ENCODE results near the gene TYMP. TPM values are rescaled to one million over a fixed set of nuclear protein-coding genes. Genes with fewer than 3 reads are reported as not detected.

The TYMP gene, protein sequence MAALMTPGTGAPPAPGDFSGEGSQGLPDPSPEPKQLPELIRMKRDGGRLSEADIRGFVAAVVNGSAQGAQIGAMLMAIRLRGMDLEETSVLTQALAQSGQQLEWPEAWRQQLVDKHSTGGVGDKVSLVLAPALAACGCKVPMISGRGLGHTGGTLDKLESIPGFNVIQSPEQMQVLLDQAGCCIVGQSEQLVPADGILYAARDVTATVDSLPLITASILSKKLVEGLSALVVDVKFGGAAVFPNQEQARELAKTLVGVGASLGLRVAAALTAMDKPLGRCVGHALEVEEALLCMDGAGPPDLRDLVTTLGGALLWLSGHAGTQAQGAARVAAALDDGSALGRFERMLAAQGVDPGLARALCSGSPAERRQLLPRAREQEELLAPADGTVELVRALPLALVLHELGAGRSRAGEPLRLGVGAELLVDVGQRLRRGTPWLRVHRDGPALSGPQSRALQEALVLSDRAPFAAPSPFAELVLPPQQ
- total RNA-seq: 11.9 and 37.3 TPM in 2 replicates

GRCh38 chr22:50529897-50530579, at the start of gene TYMP:
Gene TYMP, minus strand, starts transcription at chr22:50530012. Its CDS starts 303 bp downstream, at chr22:50529709.

DNA sequence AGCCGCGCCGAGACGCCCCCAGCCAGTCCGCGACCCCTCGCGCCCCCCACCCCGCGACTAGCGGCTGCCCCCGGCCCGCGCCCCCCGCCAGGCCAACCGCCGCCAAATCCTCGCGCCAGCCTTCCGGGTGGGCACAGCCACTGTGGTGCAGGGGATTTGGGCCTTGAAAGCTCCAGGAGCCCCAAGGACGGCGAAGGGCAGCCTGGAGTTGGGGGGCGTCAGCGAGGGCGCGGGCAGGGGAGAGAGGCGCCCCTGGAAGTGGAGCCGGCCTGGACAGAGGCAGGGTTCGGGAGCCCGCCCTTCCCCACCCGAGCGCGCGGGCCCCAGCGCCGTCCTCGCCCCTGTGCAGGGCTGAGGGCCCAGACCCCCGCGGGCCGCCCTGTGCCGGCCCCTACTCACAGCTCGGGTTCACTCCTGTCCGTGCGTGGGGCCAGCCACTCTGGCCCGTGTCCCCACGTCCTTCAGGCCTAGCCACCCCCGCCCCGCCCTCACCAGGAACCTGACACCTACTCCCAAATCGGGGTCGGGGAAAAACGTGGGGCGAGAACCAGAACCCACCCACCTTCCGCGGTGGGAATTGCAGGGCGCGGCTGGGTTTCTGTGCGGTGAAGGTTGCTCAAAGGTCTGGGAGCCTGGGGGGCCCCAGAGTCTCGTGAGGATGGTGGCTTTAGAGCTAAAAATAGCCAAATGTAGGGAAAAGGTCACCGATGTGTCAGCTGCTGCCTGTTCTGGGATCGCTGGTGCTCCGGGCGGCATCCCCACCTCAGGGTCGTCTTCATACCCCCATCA, 48.4 kb upstream of the TYMP start, which contains the start of gene CPT1B:
Gene CPT1B (minus strand): TSS at position 441 of the 789 bp plus-strand sequence. CDS start 512 bp downstream, outside the sequence.

DNA sequence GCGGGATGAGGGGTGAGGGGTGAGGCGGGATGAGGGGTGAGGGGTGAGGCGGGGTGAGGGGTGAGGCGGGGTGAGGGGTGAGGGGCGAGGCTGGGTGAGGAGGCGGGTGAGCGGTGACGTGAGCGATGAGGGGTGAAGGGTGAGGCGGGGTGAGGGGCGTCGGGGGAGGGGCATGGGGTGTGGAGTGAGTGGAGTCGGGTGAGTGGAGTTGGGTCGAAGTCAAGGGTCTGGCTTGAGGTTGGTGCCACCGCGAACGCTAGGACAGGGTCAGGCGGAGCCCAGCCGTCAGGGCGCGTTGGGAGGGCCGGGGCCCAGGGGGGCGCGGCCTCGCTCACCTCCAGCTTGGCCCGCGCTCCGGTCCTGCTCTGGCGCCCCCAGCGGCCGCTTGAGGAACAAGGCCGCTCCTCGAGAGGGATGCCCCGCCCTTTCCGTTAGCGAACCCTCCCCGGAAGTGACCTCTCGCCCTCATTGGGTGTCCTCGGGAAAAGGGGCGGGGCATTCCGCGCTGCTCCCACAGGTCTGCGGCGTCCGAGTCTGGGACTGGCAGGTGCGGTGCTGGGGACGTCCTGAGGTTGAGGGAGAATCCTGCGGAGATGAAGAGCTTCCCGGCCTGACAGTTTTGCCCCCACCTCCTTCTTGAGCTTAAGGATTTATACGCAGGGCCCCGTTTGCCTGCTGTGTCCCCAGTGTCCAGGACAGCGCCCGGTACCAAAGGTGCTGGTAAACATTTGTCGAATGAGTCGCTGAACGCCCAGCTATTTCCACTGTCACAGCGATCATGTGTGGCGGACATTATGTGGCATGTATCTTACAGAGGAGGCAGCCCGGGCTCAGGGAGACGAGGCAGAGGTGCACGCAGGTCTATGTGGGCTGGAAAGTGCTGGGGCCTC, 33.0 kb upstream of the TYMP start, which contains the start of gene SYCE3:
Gene SYCE3 (minus strand): TSS at position 397 of the 890 bp plus-strand sequence. CDS start 6,514 bp downstream, outside the sequence.

GRCh38 chr22:50545522-50546325, 15.9 kb upstream of the TYMP start, which contains the start of gene KLHDC7B:
Gene KLHDC7B, plus strand, starts transcription at chr22:50545899. Its CDS starts 345 bp downstream, at chr22:50546244.

GRCh38 chr22:50525104-50525857, 4.5 kb downstream of the TYMP start, which contains the start of gene SCO2:
Gene SCO2, minus strand, starts transcription at chr22:50525598. Its CDS starts 1,187 bp downstream, at chr22:50524411.

GRCh38 chr22:50507991-50508884, 21.6 kb downstream of the TYMP start, which contains the start of gene NCAPH2:
Gene NCAPH2, plus strand, starts transcription at chr22:50508224. Its CDS starts 114 bp downstream, at chr22:50508338.

DNA sequence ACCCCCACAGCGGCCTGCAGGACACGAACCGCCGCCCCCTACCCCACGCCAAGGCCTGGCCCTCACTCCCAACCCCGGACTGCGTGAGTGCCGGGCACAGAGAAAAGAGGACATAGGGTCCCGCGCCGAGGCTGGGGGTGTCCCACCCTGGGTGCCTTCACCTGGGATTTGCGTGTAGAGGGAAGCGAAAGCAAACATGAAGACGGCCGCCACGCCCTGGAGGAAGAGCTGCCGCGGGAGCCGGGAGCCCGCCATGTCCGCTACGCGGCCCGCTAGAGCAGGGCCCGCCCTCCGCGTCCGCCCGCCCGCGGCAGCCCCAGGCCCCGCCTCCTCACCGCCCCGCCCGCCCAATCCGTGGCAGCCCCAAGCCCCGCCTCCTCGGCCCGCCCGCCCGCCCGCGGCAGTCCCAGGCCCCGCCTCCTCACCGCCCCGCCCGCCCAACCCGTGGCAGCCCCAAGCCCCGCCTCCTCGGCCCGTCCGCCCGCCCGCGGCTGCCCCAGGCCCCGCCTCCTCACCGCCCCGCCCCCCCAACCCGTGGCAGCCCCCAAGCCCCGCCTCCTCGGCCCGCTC, 22.3 kb downstream of the TYMP start, which contains the start of gene LMF2:
Gene LMF2 (minus strand): TSS at position 282 of the 570 bp plus-strand sequence. CDS start 27 bp downstream, at position 255.

GRCh38 chr22:50486561-50487289, 43.1 kb downstream of the TYMP start, which contains the start of gene MIOX:
Gene MIOX, plus strand, starts transcription at chr22:50486859. Its CDS starts 39 bp downstream, at chr22:50486898.

GRCh38 chr22:50481440-50482106, 48.2 kb downstream of the TYMP start, which contains the start of gene ADM2:
Gene ADM2, plus strand, starts transcription at chr22:50481543. Its CDS starts 305 bp downstream, at chr22:50481848.

Other genes starting within 250 kb of the TYMP start
- 241 and 564 TPM in 2 replicates for gene PLXNB2, start 222.4 kb downstream of the TYMP start, total RNA-seq
- 1.5 and 9.8 TPM in 2 replicates for gene DENND6B, start 203.0 kb downstream of the TYMP start, total RNA-seq
- 37.6 and 52.5 TPM in 2 replicates for gene PPP6R2, start 186.7 kb downstream of the TYMP start, total RNA-seq
- gene SBF1, start 55.0 kb downstream of the TYMP start, total RNA-seq: 74.1 and 83.3 TPM in 2 replicates
- gene ADM2, start 48.5 kb downstream of the TYMP start, total RNA-seq: 5.9 and 14.1 TPM in 2 replicates
- 0.33 and 1.5 TPM in 2 replicates for gene MIOX, start 43.2 kb downstream of the TYMP start, total RNA-seq
- gene LMF2, start 22.3 kb downstream of the TYMP start, total RNA-seq: 102 and 128 TPM in 2 replicates
- 27.3 and 81.8 TPM in 2 replicates for gene NCAPH2, start 21.8 kb downstream of the TYMP start, total RNA-seq
- gene SCO2, start 4.4 kb downstream of the TYMP start, total RNA-seq: 0.33 and 2.7 TPM in 2 replicates
- gene KLHDC7B, start 15.9 kb upstream of the TYMP start, total RNA-seq: 0.16 and 1.3 TPM in 2 replicates
- not detected in 2 replicates for gene SYCE3, start 32.9 kb upstream of the TYMP start, total RNA-seq
- 1.9 TPM in 1 of 2 replicates, not detected in the other for gene CPT1B, start 48.4 kb upstream of the TYMP start, total RNA-seq
- 36.7 and 69.5 TPM in 2 replicates for gene CHKB, start 52.8 kb upstream of the TYMP start, total RNA-seq
- 0.33 and 1.0 TPM in 2 replicates for gene MAPK8IP2, start 70.8 kb upstream of the TYMP start, total RNA-seq
- 20.9 and 59.3 TPM in 2 replicates for gene ARSA, start 98.1 kb upstream of the TYMP start, total RNA-seq
- gene SHANK3, start 142.8 kb upstream of the TYMP start, total RNA-seq: 2.3 and 4.9 TPM in 2 replicates
- not detected in 2 replicates for gene ACR, start 208.2 kb upstream of the TYMP start, total RNA-seq